PC-9 (cell line): Measurements from ENCODE around the gene TXLNB. TPM values are rescaled to one million over a fixed set of nuclear protein-coding genes. Genes with fewer than 3 reads are reported as not detected.

Experiments
- BruUV-seq: library from RNA; stranded (reverse); fragments of 400-500 nt; replicated peaks from 2 replicates; lab custom pipeline; 2021; lab: Mats Ljungman, UMichigan
- CTCF ChIA-PET: fragments of 300-600 bp; sonication (Branson Sonifier 250); formaldehyde crosslinking; loops from one replicate; lab custom pipeline; 2022; ENCODE audit warnings: antibody characterized with exemption; lab: Charles Lee
- POLR2A ChIA-PET: fragments of 300-600 bp; sonication (Branson Sonifier 250); formaldehyde crosslinking; loops from one replicate; lab custom pipeline; 2022; ENCODE audit warnings: antibody characterized with exemption; ENCODE audit not compliant: unreplicated experiment; lab: Charles Lee
- DNase-seq, 2 experiments: peaks; one replicate each; pipeline versions ENCODE4 v3.0.0 to v3.0.0-alpha.2; 2015 to 2022; ENCODE audit warnings: mixed read lengths in 1 of 2
- H2AFZ ChIP-seq: fragments of 200-600 bp; sonication (generic); 2 replicates; pipeline ENCODE4 v1.8.1; 2017; ENCODE audit warnings: antibody characterized with exemption
- H3F3A ChIP-seq: fragments of 200-600 bp; sonication (generic); 2 replicates; pipeline ENCODE4 v1.8.1; 2017; ENCODE audit warnings: antibody characterized with exemption, mild to moderate bottlenecking, low read depth; ENCODE audit not compliant: insufficient read depth
- H3K27ac ChIP-seq: fragments of 200-600 bp; sonication (generic); 2 replicates; pipeline ENCODE4 v1.6.1; 2016; ENCODE audit warnings: mixed run types
- H3K27me3 ChIP-seq: fragments of 200-600 bp; sonication (generic); 2 replicates; pipeline ENCODE4 v1.6.1; 2016; ENCODE audit warnings: low read depth, mixed run types; ENCODE audit not compliant: insufficient read depth
- H3K36me3 ChIP-seq: fragments of 200-600 bp; sonication (generic); 2 replicates; pipeline ENCODE4 v1.6.1; 2016; ENCODE audit warnings: low read depth, mixed run types
- H3K4me1 ChIP-seq: fragments of 200-600 bp; sonication (generic); replicated peaks from 2 replicates; pipeline ENCODE4 v1.6.1; 2016; ENCODE audit warnings: mixed run types; ENCODE audit not compliant: insufficient read depth
- H3K4me2 ChIP-seq: fragments of 200-600 bp; sonication (generic); 2 replicates; pipeline ENCODE4 v1.6.1; 2017; ENCODE audit warnings: mixed run types
- H3K4me3 ChIP-seq: fragments of 200-600 bp; sonication (generic); 2 replicates; pipeline ENCODE4 v1.6.1; 2016; ENCODE audit warnings: mixed run types
- H3K79me2 ChIP-seq: fragments of 200-600 bp; sonication (generic); 2 replicates; pipeline ENCODE4 v1.6.1; 2017; ENCODE audit warnings: low read depth, mixed run types
- H3K9me2 ChIP-seq: fragments of 200-600 bp; sonication (generic); 2 replicates; pipeline ENCODE4 v1.8.1; 2017; ENCODE audit warnings: mild to moderate bottlenecking; ENCODE audit not compliant: insufficient read depth
- H3K9me3 ChIP-seq: fragments of 200-600 bp; sonication (generic); 2 replicates; pipeline ENCODE4 v1.8.1; 2016; ENCODE audit warnings: low read depth; ENCODE audit not compliant: insufficient read depth
- H4K20me1 ChIP-seq: fragments of 200-600 bp; sonication (generic); 2 replicates; pipeline ENCODE4 v1.8.1; 2017; ENCODE audit not compliant: insufficient read depth
- CTCF ChIP-seq: fragments of 200-600 bp; sonication (generic); conservative IDR thresholded peaks from 2 replicates; pipeline ENCODE4 v1.6.1; 2017; ENCODE audit warnings: mixed run types, antibody characterized with exemption, mild to moderate bottlenecking, moderate library complexity
- EZH2 ChIP-seq: fragments of 200-600 bp; sonication (generic); IDR thresholded peaks from 2 replicates; pipeline ENCODE4 v1.8.0; 2017; ENCODE audit warnings: antibody characterized with exemption, low read depth
- intact Hi-C: fragments of 100-400 bp; cut with micrococcal nuclease; formaldehyde crosslinking; loops from one replicate; pipeline ENCODE4 v1.10.0; 2022; ENCODE audit not compliant: unreplicated experiment
- total RNA-seq: library from RNA; stranded (reverse); gene quantifications from 2 replicates; pipeline ENCODE4 v1.2.3, GENCODE V29; 2021

Gene TXLNB
- total RNA-seq, 1 experiment from 2014 or later = 0.09 TPM

DNA sequence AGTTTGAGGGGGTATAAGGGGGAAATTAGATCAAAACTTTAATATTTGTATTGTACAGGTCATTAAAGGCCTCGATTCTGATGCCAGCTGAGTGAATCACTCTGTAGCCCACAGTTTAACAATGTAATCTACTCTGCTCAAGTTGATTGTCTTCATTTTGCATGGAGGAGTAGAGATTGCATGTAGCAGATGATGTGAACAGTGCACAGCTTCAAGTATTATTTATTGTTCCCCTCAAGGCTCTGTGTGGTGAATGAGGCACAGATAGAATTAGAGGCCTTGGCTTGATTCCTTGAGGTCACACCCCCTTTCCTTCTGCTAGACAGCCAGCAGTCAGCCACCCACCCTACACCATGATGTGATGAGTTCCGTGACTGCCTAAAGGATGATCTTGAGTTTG is 38.1 kb downstream of the TXLNB start:
- no peaks in the 10 kb centered on the region for H3K27me3 ChIP-seq
- POLR2A ChIA-PET = no interaction called here
- no peaks in the 10 kb centered on the region for H3K9me3 ChIP-seq
- no peak overlapping the region for H3K4me3 ChIP-seq
- H3K4me2 ChIP-seq = no peak overlapping the region
- H4K20me1 ChIP-seq = no peaks in the 10 kb centered on the region
- CTCF ChIA-PET = no interaction called here
- BruUV-seq = no TSS peak
- H3K36me3 ChIP-seq = no peaks in the 10 kb centered on the region
- TF ChIP-seq CTCF = no peak
- no peak for TF ChIP-seq EZH2
- no peak overlapping the region for H2AFZ ChIP-seq
- no peaks in the 10 kb centered on the region for H3F3A ChIP-seq
- H3K4me1 ChIP-seq = peaks cover 10% of the 10 kb centered on the region
- H3K9me2 ChIP-seq = no peaks in the 10 kb centered on the region
- intact Hi-C loops = no loop called here
- peak in 1 of 2 experiments; percentile 1 for DNase-seq
- no peak overlapping the region for H3K27ac ChIP-seq
- no peaks in the 10 kb centered on the region for H3K79me2 ChIP-seq

DNA sequence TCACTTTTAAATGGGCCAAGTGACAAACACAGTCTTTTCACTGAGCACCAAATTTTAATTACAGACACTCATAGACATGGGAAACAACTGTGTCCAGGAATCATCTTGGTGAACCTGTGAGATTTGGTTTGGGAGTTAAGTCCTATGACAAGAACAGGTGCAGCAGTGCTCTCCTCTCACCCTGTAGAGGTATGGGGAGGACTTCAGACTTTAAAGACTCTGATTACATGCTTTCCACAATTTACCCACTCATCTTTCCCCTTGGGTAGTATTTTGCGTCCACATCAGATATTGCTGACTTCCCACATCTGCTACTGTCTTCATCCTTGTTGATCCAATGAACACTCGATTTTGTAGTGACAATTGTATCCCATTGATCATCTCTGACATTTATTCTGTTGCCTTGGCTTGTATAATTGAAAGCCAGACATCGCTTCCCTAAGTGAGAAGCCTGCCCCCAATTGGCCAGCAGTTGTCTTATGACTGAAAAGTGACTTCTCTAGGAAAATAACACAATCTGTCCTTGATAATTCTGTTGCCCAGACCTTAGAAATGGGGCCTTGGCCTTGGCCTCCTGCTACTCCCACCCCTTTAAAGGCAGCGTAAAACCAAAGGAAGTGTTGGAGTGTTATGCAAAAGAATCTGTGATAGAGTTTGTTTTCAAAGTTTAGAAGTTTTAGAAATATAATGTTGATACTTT is 40.0 kb downstream of the TXLNB start:
- ChIA-PET CTCF (no interaction called here), POLR2A (no interaction called here)
- DNase-seq = no peak
- no peaks in the 10 kb centered on the region for H3K9me3 ChIP-seq
- H2AFZ ChIP-seq = no peak overlapping the region
- no TSS peak for BruUV-seq
- no peak overlapping the region for H3K27ac ChIP-seq
- no peak overlapping the region for H3K4me3 ChIP-seq
- no peaks in the 10 kb centered on the region for H4K20me1 ChIP-seq
- no peaks in the 10 kb centered on the region for H3K79me2 ChIP-seq
- intact Hi-C loops = no loop called here
- no peak for TF ChIP-seq EZH2
- no peaks in the 10 kb centered on the region for H3K36me3 ChIP-seq
- H3K4me1 ChIP-seq = peaks cover 10% of the 10 kb centered on the region
- no peaks in the 10 kb centered on the region for H3K9me2 ChIP-seq
- H3K27me3 ChIP-seq = no peaks in the 10 kb centered on the region
- H3K4me2 ChIP-seq = no peak overlapping the region
- no peaks in the 10 kb centered on the region for H3F3A ChIP-seq

- TF ChIP-seq CTCF (no peak), EZH2 (no peak)
- Histone ChIP-seq H3K4me1 (peaks cover 10% of the 10 kb centered on the region), H3K9me2 (no peaks in the 10 kb centered on the region), H4K20me1 (no peaks in the 10 kb centered on the region), H3K9me3 (no peaks in the 10 kb centered on the region), H3K79me2 (no peaks in the 10 kb centered on the region), H3K36me3 (no peaks in the 10 kb centered on the region), H3K27ac (no peak overlapping the region), H3K27me3 (no peaks in the 10 kb centered on the region), H2AFZ (no peak overlapping the region), H3F3A (no peaks in the 10 kb centered on the region), H3K4me2 (no peak overlapping the region), H3K4me3 (no peak overlapping the region)
- ChIA-PET CTCF (interaction anchor here (0.9 kb wide), 1 partner anchor 14 kb away, joined by 7 read pairs; no protein-coding TSS in a partner anchor), POLR2A (no interaction called here)
- no TSS peak for BruUV-seq
- intact Hi-C loops = no loop called here
- peak in 1 of 2 experiments; percentile 10 for DNase-seq
Measured at GRCh38 chr6:139251045-139251690, 40.6 kb downstream of the TXLNB start.
